GM21423 (cell line): Measurements from ENCODE around the gene MAP2K1.
"Not testable (repeated sequence)": the region's sequence is repeated elsewhere in the genome, so short reads cannot be mapped to it uniquely, and the experiment has no call there.

Experiments used
- ATAC-seq: cut with Tn5 transposase; IDR thresholded peaks from one replicate; pipeline ENCODE4 v1.9.1; 2021; ENCODE audit warnings: mild to moderate bottlenecking, moderate library complexity; ENCODE audit not compliant: unreplicated experiment

MAP2K1 gene

GRCh38 chr15:66386204-66387123 lies at the start of gene MAP2K1:
Gene MAP2K1, plus strand, starts transcription at chr15:66386912. Its CDS starts 436 bp downstream, at chr15:66387348.
- peak; percentile 82 for ATAC-seq

GRCh38 chr15:66348530-66348929 lies 38.2 kb upstream of the MAP2K1 start:
- ATAC-seq = not testable (repeated sequence)

- ATAC-seq = peak; percentile 17
Observed at GRCh38 chr15:66356077-66356358, 30.7 kb upstream of the MAP2K1 start.

GRCh38 chr15:66356359-66357236 lies 30.1 kb upstream of the MAP2K1 start, which contains the start of gene TIPIN:
Gene TIPIN, minus strand, starts transcription at chr15:66356685. Its CDS starts 3,738 bp downstream, at chr15:66352947.
- ATAC-seq = peak; percentile 94

- no peak for ATAC-seq
Observed at GRCh38 chr15:66359740-66360139, 27.0 kb upstream of the MAP2K1 start.

GRCh38 chr15:66361745-66362460 lies 24.8 kb upstream of the MAP2K1 start:
- not testable (repeated sequence) for ATAC-seq

GRCh38 chr15:66362776-66363175 lies 23.9 kb upstream of the MAP2K1 start:
- ATAC-seq = no peak

- ATAC-seq = no peak
Observed at GRCh38 chr15:66364944-66365528, 21.7 kb upstream of the MAP2K1 start.

- no peak for ATAC-seq
Observed at GRCh38 chr15:66369773-66370651, 16.7 kb upstream of the MAP2K1 start.

- no peak for ATAC-seq
Observed at GRCh38 chr15:66374179-66374578, 12.5 kb upstream of the MAP2K1 start.

GRCh38 chr15:66378814-66379430 lies 7.8 kb upstream of the MAP2K1 start:
- ATAC-seq = no peak

- ATAC-seq = not testable (repeated sequence)
Observed at GRCh38 chr15:66381376-66381775, 5.3 kb upstream of the MAP2K1 start.

- ATAC-seq = peak; percentile 13
Observed at GRCh38 chr15:66387163-66388042, 691 bp downstream of the MAP2K1 start.

GRCh38 chr15:66388043-66388363 lies 1.3 kb downstream of the MAP2K1 start:
- ATAC-seq = no peak

- no peak for ATAC-seq
Observed at GRCh38 chr15:66388576-66388975, 1.9 kb downstream of the MAP2K1 start.

GRCh38 chr15:66389098-66389858 lies 2.6 kb downstream of the MAP2K1 start:
- no peak for ATAC-seq

- no peak for ATAC-seq
Observed at GRCh38 chr15:66389859-66390381, 3.2 kb downstream of the MAP2K1 start.
